ENCODE results near the gene CCDC32. TPM values are rescaled to one million over a fixed set of nuclear protein-coding genes. Genes with fewer than 3 reads are reported as not detected.

Gene CCDC32
- total and polyA plus RNA-seq, 4 experiments from 2014 or later: 31.7 to 49.3 (median 37.2) TPM

DNA sequence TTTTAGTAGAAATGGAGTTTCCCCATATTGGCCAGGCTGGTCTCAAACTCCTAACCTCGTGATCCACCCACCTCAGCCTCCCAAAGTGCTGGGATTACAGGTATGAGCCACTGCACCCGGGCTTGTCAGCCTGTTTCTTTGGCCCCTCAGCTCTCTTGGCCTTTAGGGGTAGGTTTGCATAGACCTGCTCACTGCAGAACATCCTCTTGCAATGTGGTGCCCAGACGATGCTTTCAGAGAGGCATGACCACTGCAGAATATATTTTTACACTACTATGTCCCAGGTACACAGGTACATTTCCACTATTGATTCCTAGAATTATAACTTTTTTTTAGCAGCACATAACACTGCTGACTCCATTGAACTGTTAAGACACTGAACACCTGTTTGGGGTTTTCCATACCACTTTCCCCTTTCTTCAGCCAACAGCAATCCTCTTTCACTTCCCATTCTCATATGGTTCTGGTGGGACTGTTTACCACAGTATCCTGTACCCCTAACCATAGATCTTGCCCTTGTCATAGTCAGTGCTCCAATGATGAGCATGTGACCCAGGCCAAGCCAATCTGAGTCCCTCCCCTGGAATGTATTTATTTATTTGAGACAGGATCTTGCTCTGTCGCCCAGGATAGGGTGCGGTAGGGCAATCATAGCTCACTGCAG is 21.1 kb downstream of the CCDC32 start:
- H3K27me3 Mint-ChIP-seq: no peaks in the 10 kb centered on the region
- intact Hi-C loops (cut with micrococcal nuclease): no loop called here
- H3K36me3 Mint-ChIP-seq: peaks cover 18 to 26% of the 10 kb centered on the region in 2 donors
- Histone ChIP-seq H3K27me3 (ENCODE audit: insufficient read depth, low read length) (no peaks in the 10 kb centered on the region), H3K9me3 (ENCODE audit: control insufficient read depth in 1 of 2, low read length in 2 of 2) (no peaks in the 10 kb centered on the region), H3K27ac (ENCODE audit: low read depth, low read length) (no peak overlapping the region), H3K4me3 (ENCODE audit: low read length in 2 of 2) (no peak overlapping the region), H3K36me3 (ENCODE audit: insufficient read depth, low read length) (no peaks in the 10 kb centered on the region), H3K4me1 (ENCODE audit: insufficient read depth, low read length) (no peaks in the 10 kb centered on the region)
- H3K27ac Mint-ChIP-seq: peak overlapping the region in 2 of 7 donors; percentile 9 to 13
- POLR2A ChIA-PET (ENCODE audit: partially characterized antibody): no interaction called here
- CTCF ChIA-PET (ENCODE audit: partially characterized antibody): no interaction called here
- peaks cover 0 to 4% (median 0%) of the 10 kb centered on the region in 4 donors for H3K4me1 Mint-ChIP-seq
- no peak overlapping the region for H3K4me3 Mint-ChIP-seq
- H3K9me3 Mint-ChIP-seq: no peaks in the 10 kb centered on the region
- no peak for DNase-seq

DNA sequence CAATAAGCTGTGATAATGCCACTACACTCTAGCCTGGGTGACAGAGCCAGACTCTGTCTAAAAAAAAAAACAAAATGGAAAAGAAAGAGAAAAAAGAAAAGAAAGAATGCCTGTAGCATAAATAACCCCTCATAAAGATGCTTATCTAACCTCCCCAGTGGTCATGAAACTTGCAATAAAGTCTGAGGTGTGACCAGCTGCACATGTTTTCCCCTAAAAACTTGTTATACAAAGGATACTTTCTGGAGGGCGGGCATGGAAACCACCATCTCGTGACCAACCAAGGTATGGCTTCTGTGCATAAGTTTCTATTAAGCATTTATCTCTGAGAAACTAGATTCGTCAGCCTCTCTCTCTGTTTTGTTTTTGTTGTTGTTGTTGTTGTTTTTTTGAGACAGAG is 21.8 kb downstream of the CCDC32 start:
- intact Hi-C loops (cut with micrococcal nuclease): no loop called here
- Mint-ChIP-seq H3K36me3 (peaks cover 13 to 20% of the 10 kb centered on the region in 2 donors), H3K4me1 (peaks cover 0 to 4% (median 0%) of the 10 kb centered on the region in 4 donors), H3K4me3 (no peak overlapping the region), H3K27ac (peak overlapping the region in 1 of 7 donors; percentile 15), H3K27me3 (no peaks in the 10 kb centered on the region), H3K9me3 (no peaks in the 10 kb centered on the region)
- CTCF ChIA-PET (ENCODE audit: partially characterized antibody): no interaction called here
- Histone ChIP-seq H3K4me1 (ENCODE audit: insufficient read depth, low read length) (no peaks in the 10 kb centered on the region), H3K36me3 (ENCODE audit: insufficient read depth, low read length) (no peaks in the 10 kb centered on the region), H3K4me3 (ENCODE audit: low read length in 2 of 2) (no peak overlapping the region), H3K27me3 (ENCODE audit: insufficient read depth, low read length) (no peaks in the 10 kb centered on the region), H3K9me3 (ENCODE audit: control insufficient read depth in 1 of 2, low read length in 2 of 2) (no peaks in the 10 kb centered on the region), H3K27ac (ENCODE audit: low read depth, low read length) (no peak overlapping the region)
- POLR2A ChIA-PET (ENCODE audit: partially characterized antibody): no interaction called here
- no peak for DNase-seq

DNA sequence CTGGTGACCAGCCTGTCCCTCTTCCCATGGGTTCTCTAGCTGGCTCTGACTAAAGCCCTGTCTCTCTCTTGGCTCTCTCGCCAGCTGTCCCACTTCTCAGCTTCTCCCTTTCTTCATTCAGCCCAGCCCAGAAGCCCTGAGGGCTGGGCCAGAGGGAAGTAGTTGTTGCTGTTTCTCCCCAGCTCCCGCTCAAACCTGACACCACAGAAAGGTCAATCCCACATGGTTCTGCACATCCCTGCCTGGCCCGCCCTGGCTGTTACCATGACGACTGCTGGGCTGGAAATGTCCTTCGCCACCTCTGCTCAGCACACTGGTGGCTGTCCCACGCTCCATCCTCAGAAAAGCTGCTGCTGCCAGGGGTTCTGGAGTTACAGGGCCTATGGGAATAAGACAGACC is 25.9 kb downstream of the CCDC32 start:
- no peaks in the 10 kb centered on the region for H3K27me3 Mint-ChIP-seq
- H3K4me1 Mint-ChIP-seq: peaks cover 0 to 2% (median 0%) of the 10 kb centered on the region in 4 donors
- intact Hi-C loops (cut with micrococcal nuclease): no loop called here
- H3K27me3 ChIP-seq (ENCODE audit: insufficient read depth, low read length): no peaks in the 10 kb centered on the region
- no peak overlapping the region for H3K27ac ChIP-seq (ENCODE audit: low read depth, low read length)
- ChIA-PET POLR2A (ENCODE audit: partially characterized antibody) (no interaction called here), CTCF (ENCODE audit: partially characterized antibody) (no interaction called here)
- H3K4me1 ChIP-seq (ENCODE audit: insufficient read depth, low read length): no peaks in the 10 kb centered on the region
- no peak overlapping the region for H3K4me3 ChIP-seq (ENCODE audit: low read length in 2 of 2)
- H3K36me3 ChIP-seq (ENCODE audit: insufficient read depth, low read length): no peaks in the 10 kb centered on the region
- H3K4me3 Mint-ChIP-seq: no peak overlapping the region
- no peak for DNase-seq
- no peaks in the 10 kb centered on the region for H3K9me3 ChIP-seq (ENCODE audit: control insufficient read depth in 1 of 2, low read length in 2 of 2)
- peaks cover 16 to 17% of the 10 kb centered on the region in 2 donors for H3K36me3 Mint-ChIP-seq
- no peaks in the 10 kb centered on the region for H3K9me3 Mint-ChIP-seq
- H3K27ac Mint-ChIP-seq: no peak overlapping the region

DNA sequence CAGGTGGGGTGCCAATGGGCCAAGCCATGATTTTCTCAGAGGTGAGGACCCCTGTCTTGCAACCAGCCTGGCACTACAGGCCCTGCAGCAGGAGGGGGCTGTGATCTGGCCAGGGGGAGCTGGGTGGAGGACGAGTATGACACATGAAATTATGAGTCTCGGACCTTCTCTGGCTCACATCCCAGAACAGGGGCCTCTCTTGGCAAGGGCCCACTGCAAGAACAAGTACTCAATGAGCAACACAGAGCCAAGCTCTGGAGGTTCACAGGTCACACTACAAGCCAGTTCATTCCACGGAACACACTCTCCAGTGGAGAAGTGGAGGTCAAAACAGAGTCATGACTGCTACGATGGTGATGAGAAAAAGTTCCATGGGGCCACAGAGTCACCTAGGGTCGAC is 28.3 kb downstream of the CCDC32 start:
- Histone ChIP-seq H3K4me3 (ENCODE audit: low read length in 2 of 2) (no peak overlapping the region), H3K9me3 (ENCODE audit: control insufficient read depth in 1 of 2, low read length in 2 of 2) (no peaks in the 10 kb centered on the region), H3K27ac (ENCODE audit: low read depth, low read length) (no peak overlapping the region), H3K4me1 (ENCODE audit: insufficient read depth, low read length) (no peaks in the 10 kb centered on the region), H3K36me3 (ENCODE audit: insufficient read depth, low read length) (no peaks in the 10 kb centered on the region), H3K27me3 (ENCODE audit: insufficient read depth, low read length) (no peaks in the 10 kb centered on the region)
- no peak for DNase-seq
- intact Hi-C loops (cut with micrococcal nuclease): no loop called here
- ChIA-PET CTCF (ENCODE audit: partially characterized antibody) (no interaction called here), POLR2A (ENCODE audit: partially characterized antibody) (no interaction called here)
- Mint-ChIP-seq H3K36me3 (peaks cover 13 to 14% of the 10 kb centered on the region in 2 donors), H3K4me1 (peaks cover 0 to 2% (median 0%) of the 10 kb centered on the region in 4 donors), H3K27me3 (no peaks in the 10 kb centered on the region), H3K27ac (peak overlapping the region in 1 of 7 donors; percentile 42), H3K4me3 (no peak overlapping the region), H3K9me3 (no peaks in the 10 kb centered on the region)

DNA sequence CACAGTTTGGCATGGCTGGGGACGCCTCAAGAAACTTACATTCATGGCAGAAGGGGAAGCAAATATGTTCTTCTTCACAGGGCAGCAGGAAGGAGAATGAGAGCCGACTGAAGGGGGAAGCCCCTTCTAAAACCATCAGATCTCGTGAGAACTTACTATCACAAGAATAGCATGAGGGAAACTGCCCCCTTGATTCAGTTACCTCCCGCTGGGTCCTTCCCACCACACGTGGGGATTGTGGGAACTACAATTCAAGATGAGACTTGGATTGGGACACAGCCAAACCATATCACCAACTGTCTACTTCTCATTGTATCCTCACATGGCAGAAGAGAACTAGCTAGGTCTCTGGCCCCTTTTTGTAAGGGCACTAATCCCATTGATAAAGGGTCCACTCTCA is 30.5 kb downstream of the CCDC32 start:
- Mint-ChIP-seq H3K4me3 (no peak overlapping the region), H3K4me1 (no peaks in the 10 kb centered on the region), H3K27ac (no peak overlapping the region), H3K9me3 (no peaks in the 10 kb centered on the region), H3K27me3 (no peaks in the 10 kb centered on the region), H3K36me3 (peaks cover 10 to 12% of the 10 kb centered on the region in 2 donors)
- POLR2A ChIA-PET (ENCODE audit: partially characterized antibody): no interaction called here
- H3K4me1 ChIP-seq (ENCODE audit: insufficient read depth, low read length): no peaks in the 10 kb centered on the region
- DNase-seq: no peak
- CTCF ChIA-PET (ENCODE audit: partially characterized antibody): no interaction called here
- H3K4me3 ChIP-seq (ENCODE audit: low read length in 2 of 2): no peak overlapping the region
- intact Hi-C loops (cut with micrococcal nuclease): no loop called here
- no peaks in the 10 kb centered on the region for H3K36me3 ChIP-seq (ENCODE audit: insufficient read depth, low read length)
- no peak overlapping the region for H3K27ac ChIP-seq (ENCODE audit: low read depth, low read length)
- no peaks in the 10 kb centered on the region for H3K27me3 ChIP-seq (ENCODE audit: insufficient read depth, low read length)
- H3K9me3 ChIP-seq (ENCODE audit: control insufficient read depth in 1 of 2, low read length in 2 of 2): no peaks in the 10 kb centered on the region

DNA sequence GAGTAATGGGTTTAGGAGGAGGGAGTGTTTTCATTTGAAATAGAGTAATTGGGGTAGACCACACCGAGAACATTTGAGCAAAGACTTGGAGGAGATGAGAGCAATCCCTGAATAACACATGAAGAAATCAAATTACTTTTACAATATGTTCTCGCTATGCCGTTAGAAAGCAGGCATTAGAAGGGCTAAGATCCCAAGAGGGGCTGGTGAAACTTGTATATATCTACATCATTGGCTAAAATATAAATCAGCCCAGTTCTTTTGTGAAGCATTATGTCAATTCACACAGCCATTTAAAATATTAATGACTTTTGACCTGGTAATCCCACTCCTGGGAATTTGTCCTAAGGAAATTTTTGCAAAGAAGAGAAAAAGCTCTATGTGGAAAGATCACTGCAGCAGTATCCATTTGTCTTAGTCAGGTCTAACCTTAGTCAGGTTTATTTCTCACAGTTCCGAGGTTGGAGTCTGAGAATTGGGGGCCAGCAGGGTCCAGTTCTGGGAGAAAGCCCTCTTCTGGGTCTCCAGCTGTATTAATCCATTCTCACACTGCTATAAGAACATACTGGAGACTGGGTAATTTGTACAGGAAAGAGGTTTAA is 31.0 kb downstream of the CCDC32 start:
- ChIA-PET POLR2A (ENCODE audit: partially characterized antibody) (no interaction called here), CTCF (ENCODE audit: partially characterized antibody) (no interaction called here)
- H3K9me3 ChIP-seq (ENCODE audit: control insufficient read depth in 1 of 2, low read length in 2 of 2): no peaks in the 10 kb centered on the region
- H3K36me3 ChIP-seq (ENCODE audit: insufficient read depth, low read length): no peaks in the 10 kb centered on the region
- no peak overlapping the region for H3K4me3 Mint-ChIP-seq
- H3K4me1 ChIP-seq (ENCODE audit: insufficient read depth, low read length): no peaks in the 10 kb centered on the region
- peaks cover 7 to 10% of the 10 kb centered on the region in 2 donors for H3K36me3 Mint-ChIP-seq
- H3K4me3 ChIP-seq (ENCODE audit: low read length in 2 of 2): no peak overlapping the region
- no peak for DNase-seq
- intact Hi-C loops (cut with micrococcal nuclease): no loop called here
- H3K27me3 ChIP-seq (ENCODE audit: insufficient read depth, low read length): no peaks in the 10 kb centered on the region
- H3K9me3 Mint-ChIP-seq: no peaks in the 10 kb centered on the region
- no peaks in the 10 kb centered on the region for H3K4me1 Mint-ChIP-seq
- H3K27ac ChIP-seq (ENCODE audit: low read depth, low read length): no peak overlapping the region
- peak overlapping the region in 1 of 7 donors; percentile 15 for H3K27ac Mint-ChIP-seq
- H3K27me3 Mint-ChIP-seq: no peaks in the 10 kb centered on the region

DNA sequence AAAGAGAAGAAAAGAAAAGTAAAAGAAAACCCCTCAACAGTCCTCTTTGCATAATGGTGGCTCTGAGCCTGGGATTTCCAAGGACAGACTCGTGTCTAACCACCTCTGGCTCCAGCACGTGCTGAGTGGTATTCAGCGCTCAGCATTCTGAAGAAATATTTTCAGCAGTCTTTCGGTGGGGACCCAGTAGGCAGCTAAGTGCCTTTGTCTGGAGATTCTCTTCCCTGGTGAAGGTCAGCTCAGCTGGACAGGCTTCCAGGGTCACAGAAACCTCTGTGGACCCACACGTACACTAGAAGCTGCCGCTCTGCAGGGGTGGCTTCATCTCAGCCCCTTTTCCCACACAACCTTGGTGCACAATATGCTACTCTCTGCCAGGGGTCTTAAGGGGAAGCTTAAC is 36.0 kb downstream of the CCDC32 start:
- Histone ChIP-seq H3K4me3 (ENCODE audit: low read length in 2 of 2) (no peak overlapping the region), H3K27me3 (ENCODE audit: insufficient read depth, low read length) (no peaks in the 10 kb centered on the region), H3K36me3 (ENCODE audit: insufficient read depth, low read length) (no peaks in the 10 kb centered on the region), H3K27ac (ENCODE audit: low read depth, low read length) (no peak overlapping the region), H3K4me1 (ENCODE audit: insufficient read depth, low read length) (no peaks in the 10 kb centered on the region), H3K9me3 (ENCODE audit: control insufficient read depth in 1 of 2, low read length in 2 of 2) (no peaks in the 10 kb centered on the region)
- no peaks in the 10 kb centered on the region for H3K9me3 Mint-ChIP-seq
- H3K36me3 Mint-ChIP-seq: no peaks in the 10 kb centered on the region
- no peaks in the 10 kb centered on the region for H3K4me1 Mint-ChIP-seq
- ChIA-PET POLR2A (ENCODE audit: partially characterized antibody) (no interaction called here), CTCF (ENCODE audit: partially characterized antibody) (interaction anchor here (0.6 kb wide), 1 partner anchor 142 kb away, joined by 3 read pairs; no protein-coding TSS in a partner anchor)
- H3K27me3 Mint-ChIP-seq: no peaks in the 10 kb centered on the region
- no peak overlapping the region for H3K4me3 Mint-ChIP-seq
- intact Hi-C loops (cut with micrococcal nuclease): no loop called here
- DNase-seq: no peak
- H3K27ac Mint-ChIP-seq: no peak overlapping the region

All from CD4-positive, alpha-beta memory T cell (primary cell).